GM21576 (cell line): ENCODE data around the gene HAL.
A peak's percentile ranks its signal among the peaks of the same experiment; 100 is the strongest.
"Not testable (repeated sequence)": the region's sequence is repeated elsewhere in the genome, so short reads cannot be mapped to it uniquely, and the experiment has no call there.

Experiments used
- ATAC-seq: cut with Tn5 transposase; IDR thresholded peaks from one replicate; pipeline ENCODE4 v1.9.1; 2021; ENCODE audit warnings: mild to moderate bottlenecking, moderate library complexity; ENCODE audit not compliant: unreplicated experiment

The HAL gene

DNA sequence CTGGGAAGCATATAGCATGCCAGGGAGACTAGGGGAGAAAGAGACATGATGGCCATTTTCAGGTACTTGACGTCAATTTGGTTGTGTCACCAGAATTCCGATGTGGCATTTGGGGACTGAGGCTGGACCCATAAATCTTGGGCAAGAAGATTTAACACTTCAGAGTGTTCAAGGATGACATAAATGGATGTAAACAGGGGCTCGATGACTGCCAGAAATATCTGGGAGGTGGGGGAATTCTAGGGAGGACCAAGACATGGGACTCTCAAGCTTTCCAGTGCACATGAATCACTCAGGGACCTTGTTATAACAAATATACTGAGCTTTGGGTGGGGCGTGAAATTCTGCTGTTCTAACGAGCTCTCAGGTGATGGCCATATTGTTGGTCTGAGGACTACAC, 17.8 kb downstream of the HAL start:
- ATAC-seq: no peak

DNA sequence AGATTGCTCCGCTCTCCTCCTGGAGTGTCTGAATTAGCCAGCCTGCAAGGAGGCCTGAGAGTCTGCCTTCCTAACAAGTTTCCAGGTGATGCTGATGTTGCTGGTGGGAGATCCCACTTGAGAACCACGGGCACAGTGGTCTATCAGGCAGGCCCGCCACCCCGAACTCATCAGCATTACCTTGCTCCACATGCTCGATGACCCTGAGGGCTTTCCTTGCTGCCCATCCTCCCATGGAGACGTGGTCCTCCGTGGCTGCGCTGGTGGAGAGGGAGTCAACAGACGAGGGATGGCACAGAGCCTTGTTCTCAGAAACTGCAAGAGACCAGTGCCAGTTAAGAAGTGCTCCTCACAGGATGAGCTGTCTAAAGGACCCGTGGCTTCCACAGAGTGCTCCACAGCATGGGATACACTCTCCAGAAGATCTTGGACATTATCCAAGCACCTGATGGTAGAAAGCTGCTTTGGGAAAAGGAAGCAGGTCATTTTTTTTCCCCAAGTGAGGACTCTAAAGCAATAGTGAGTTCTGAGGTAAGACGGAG, 18.3 kb downstream of the HAL start:
- no peak for ATAC-seq

DNA sequence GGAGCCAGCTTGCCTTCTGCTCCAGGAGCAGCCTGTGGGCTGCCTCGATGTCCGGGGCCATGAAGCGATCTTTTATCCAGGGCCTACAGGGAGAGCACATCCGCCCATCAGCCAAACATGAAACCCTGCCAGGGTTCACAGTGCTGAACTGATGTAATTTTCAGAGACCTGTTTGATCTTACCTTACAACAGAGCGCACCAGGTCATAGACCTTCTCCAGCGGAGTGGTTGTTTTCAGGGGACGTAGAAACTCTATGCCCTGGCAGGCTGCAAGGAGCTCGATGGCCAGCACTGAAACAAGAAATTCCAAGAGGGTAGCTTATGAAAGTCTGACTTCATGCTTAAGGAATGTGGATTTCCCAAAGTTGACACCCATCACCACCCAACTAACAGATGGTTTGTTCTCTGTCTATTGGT, 19.7 kb downstream of the HAL start:
- no peak for ATAC-seq

DNA sequence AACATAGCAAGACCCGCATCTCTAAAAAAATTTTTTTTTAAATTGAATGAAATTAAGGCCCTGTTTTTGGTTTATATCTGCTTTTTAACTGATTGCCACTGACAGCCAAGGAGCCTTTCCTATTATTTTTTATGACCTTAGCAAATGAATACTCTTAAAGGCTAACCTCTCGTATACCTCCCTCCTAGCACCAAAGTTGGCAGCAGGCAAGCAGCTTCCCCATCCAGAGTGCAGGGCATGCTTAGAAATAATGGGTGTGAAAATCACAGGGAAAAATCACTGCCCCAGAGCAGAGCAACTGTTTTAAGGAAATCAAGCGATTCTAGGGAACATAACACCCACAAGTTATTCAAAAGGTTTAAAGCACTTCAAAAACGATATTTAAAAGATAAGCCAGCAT, 20.7 kb downstream of the HAL start:
- ATAC-seq: no peak

DNA sequence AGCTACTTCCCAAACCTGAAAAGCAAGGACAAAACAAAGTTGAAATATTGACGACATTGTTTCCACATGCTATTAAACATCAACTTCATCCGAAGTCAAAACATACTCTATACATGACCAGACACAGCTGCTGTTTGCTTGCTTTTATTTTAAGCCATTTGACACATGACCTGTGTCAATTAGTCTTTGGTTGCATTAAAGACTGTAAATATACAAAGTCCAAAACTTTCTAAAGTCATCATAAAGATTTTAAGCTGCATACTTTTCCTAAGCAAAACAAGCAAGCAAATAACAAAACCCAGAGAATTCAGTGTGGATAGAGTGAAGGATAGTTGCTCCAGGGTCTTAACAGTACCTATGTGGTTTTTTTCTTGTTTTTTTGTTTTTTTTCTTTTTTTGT, 21.8 kb downstream of the HAL start:
- no peak for ATAC-seq

DNA sequence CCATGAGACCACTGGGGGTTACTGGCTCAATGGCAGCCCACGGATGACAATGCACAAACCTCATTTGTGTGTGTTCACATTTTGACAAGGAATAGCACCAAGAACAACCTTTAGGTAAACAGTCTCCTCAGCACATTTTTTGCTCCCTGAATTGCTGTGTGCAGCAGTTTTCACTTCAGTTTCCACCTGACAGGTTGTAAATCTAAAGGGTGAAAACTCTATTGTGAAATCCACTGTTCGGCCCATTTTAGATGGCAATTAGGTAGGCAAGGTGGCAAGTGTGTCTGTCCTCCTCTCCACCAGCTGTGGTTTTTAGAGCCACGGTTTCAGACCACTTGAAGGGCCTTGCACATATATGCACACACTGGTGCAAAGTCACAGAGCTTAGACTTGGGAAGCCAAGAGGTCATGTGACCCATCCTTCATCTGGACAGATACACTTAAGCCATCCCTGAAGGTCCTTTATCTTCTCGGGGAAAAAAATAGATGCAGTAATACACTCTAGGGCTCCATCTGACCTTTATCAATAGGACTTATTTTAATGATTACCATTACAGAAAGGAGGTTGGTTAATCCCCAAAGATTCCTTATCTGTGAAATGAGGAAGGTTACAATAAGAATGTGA, 23.2 kb downstream of the HAL start:
- no peak for ATAC-seq

DNA sequence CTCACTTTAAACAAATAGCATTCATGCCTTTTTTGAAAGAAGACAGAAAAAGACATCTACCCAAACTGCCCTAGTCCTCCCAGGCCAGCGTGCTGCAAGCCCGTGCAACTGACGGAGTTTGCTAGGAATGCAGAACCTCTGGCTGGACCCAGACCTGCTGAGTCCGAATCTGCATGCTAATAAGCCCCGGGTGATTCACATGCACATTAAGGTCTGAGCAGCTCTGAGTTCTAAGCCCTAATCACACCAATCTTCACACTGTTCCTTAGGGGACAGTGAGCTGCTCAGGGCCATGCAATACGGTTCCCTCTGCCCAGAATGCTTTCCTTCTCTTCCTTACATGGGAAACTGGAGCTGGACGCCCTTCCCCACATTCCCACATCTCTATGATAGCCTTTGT, 25.2 kb downstream of the HAL start:
- no peak for ATAC-seq

DNA sequence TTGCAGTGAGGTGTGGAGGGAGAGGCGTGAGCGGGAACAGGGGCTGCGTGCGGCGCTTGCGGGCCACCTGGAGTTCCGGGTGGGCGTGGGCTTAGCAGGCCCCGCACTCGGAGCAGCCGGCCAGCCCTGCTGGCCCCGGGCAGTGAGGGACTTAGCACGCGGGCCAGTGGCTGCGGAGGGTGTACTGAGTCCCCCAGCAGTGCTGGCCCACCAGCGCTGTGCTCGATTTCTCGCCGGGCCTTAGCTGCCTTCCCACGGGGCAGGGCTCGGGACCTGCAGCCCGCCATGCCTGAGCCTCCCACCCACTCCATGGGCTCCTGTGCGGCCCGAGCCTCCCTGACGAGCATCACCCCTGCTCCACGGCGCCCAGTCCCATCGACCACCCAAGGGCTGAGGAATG, 27.0 kb downstream of the HAL start:
- not testable (repeated sequence) for ATAC-seq

DNA sequence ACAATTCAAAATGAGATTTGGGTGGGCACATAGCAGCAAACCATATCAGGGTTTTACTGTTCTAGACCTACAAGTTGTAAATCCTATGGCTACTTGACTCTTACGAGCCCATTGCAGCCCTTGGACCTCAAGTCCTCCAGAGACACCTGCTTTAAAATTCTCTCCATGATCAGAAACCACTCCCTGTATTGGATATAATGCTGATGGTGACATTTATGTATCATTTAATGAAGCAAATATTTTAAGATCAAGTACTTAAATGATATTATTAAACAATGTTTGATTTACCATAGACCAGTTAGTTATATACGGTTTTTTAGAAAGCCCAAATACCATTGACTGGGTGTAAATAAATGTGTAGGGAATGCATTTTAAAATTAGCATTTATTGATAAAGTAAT, 28.8 kb downstream of the HAL start:
- no peak for ATAC-seq

DNA sequence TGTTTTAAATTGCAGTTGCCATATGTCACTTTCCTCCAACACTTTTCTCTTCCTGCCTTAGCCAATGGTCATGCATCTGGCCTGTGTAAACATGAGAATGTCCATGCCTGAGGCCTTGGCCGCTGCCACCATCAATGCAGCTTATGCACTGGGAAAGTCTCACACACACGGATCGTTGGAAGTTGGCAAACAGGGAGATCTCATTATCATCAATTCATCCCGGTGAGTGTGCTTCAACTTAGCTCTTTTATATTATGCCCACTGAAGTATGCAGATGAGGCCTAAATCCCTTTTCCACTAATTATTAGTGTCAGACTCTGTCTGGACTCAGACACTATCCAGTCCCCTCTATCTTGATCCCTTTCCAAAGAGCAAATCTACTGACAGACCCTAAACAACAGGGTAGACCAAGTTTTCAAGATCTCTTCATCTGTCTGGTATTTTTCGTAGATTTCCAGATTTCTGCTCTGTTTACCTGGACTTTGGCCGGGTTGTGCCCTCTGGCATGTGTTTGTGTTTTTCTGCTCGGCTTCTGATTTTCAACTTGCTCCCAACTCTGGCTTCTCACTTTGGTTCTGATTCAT, 29.8 kb downstream of the HAL start:
- ATAC-seq: no peak

DNA sequence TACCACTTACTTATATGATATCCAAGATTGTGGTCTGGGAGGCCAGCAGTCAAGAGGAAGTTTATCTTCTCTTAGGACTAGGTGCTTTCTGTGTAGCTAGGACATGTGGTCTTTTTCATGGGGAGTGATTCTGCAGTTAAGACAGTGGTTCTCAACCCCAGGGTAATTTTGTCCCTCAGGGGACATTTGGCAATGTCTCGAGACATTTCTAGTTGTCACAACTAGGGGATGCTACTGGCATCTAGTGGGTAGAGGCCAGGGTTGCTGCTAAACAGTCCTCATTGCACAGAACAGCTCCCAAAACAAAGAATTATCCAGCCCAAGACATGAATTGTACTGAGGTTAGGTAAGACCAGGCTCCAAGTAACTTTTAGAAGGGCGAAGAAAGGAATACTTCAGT, 33.0 kb downstream of the HAL start:
- ATAC-seq: no peak

DNA sequence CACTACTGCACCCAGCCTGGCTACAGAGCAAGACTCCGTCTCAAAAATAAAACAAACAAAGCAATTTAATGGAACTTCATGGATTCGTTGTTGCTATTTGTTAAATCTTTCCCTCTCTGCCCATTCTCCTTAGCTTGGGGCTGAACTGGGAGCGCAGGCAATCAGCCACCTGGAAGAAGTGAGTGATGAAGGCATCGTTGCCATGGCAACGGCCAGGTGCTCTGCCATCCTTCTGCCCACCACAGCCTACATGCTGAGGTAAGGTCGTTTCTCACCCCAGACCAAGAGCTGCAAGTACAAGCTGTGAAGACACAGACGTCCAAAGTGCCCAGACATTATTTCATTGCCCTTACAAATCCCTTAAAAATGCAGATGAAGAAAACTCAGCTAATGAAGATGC, 33.9 kb downstream of the HAL start:
- no peak for ATAC-seq

DNA sequence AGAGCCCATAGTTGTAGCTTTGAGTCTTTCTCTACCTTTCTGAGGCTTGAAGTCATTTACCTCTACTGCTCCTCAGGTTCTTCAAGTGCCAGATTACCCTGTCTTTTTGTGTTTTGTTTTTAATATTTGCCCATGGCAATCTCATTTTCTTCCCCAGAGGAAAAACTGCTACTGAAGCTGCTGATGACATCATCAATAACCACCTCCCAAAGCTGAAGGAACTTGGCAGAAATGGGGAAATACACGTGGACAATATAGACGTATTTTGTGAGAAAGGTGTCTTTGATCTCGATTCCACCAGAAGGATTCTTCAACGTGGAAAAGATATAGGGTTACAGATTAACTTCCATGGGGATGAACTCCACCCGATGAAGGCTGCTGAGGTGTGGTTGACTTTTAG, 35.9 kb downstream of the HAL start:
- ATAC-seq: no peak

DNA sequence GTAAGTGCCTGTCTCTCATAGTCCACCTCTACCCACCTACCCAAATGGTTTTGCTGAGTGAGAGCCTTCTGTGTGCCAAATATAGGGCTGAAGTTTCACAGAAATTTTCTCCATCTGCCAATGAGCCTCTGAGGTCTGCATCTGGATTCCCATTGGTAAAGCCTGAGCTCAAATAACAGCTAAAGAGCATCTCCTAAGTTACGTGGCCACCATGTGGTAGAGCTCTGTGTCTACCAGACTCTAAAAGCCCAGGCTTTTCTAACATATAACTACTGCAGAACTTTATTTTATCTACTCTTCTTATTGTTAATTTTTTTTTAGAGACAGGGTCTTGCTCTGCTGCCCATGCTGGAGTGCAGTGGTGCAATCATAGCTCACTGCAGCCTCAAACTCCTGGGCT, 37.0 kb downstream of the HAL start:
- no peak for ATAC-seq

DNA sequence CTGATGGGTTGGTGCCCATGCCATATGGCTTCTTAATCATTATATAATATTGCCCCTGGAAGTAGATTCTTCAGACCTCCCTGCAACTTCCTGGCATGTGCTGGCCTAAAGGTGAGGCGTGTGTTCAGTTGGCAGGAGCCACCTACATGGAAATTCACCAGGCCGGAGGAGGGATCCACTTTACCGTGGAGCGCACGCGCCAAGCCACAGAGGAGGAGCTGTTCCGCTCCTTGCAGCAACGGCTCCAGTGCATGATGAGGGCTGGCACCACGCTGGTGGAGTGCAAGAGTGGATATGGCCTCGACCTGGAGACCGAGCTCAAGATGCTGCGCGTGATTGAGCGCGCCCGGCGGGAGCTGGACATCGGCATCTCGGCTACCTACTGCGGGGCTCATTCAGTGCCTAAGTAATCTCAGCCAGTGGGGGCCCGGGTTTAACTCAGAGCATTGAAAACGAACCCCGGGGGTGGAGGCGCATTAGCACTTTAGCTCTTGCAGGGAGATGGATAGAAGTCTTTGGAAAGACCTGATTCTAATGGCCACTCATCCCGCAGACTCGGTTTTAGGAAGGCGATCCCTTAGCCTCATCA, 39.5 kb downstream of the HAL start:
- no peak for ATAC-seq

DNA sequence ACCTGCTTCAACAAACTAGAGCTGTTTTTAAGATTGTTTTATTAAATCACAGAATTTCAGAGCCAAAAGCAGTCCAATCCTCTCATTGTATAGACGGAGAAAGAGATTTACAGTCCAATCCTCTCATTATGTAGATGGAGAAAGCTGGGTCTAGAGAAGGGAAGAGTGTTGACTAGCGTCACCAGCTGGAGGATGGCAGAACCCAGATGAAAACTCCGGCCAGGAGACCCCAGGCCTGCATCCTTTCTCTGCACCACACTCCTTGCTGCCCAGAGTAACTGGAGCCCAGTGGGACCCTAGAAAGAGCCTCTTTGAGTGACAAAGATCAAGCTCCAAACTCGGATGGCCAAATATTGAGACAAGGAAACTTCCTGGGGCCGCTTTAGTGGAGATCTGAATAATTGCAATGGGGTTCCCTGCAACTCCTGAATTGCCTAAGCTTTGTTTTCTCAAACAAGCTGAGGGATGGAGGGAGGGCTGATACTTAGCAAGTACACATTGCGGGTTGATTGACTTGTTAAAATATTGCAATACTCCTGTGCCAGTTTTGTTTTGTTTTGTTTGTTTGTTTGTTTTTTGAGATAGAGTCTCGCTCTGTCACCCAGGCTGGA, 40.5 kb downstream of the HAL start:
- no peak for ATAC-seq

DNA sequence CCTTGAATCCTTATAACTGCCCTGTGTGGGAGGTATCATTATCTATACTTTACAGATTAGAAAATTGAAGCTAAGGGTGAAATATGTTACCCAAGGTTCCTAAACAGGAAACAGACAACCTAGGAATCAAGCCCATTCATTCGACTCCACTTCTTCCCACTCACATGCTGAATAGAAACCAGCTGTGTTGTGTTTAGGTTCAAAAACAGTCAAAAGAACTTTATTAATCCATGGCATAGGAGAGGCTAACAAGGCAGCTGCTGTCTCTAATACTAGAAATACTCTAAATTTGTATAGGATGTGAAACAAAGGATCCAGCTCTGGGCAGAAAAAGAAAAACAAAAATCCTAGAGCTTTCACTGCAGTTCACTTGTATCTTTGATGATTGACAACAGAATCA, 43.1 kb downstream of the HAL start:
- ATAC-seq: no peak

DNA sequence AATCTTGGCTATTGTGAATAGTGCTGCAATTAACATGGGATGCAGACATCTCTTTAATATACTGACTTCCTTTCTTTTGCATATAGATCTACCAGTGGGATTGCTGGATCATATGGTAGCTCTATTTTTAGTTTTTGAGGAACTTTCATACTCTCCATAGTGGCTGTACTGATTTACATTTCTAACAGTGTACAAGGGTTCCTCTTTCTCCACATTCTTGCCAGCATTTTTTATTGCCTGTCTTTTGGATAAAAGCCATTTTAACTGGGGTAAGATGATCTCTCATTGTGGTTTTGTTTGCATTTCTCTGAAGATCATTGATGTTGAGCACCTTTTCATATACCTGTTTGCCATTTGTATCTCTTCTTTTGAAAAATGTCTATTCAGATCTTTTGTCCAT, 44.6 kb downstream of the HAL start:
- no peak for ATAC-seq

DNA sequence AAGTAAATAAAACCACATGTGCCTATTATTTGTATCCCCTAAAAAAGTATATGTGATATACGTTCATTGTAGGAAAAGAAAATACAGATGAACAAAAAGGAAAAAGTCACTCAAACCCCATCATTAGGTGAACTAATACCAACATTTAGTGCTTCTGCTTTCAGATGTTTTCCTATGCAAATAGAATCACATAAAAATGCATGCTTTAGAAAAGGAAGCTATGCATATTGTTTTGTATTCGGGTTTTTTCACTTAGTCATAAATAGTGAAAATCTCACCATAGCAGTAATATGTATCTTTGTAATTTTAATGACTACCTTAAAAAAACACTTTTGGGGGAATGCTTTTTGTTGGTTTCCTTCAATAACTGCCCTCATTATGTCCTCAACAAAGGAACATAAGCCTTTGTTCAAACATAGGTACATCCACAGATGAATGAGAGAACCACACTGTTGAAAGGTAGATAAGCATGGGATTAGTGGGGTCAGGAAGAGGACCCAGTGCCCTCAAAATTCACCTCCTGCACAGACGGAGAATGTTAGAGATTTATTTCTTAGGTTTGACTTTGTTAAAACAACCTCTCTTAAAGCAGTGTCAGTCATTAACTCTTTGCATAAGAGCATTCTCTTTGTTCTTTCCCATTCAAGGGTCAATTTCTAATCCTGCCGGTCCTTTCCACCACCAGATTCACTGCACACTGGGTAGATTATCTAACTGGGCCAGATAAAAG, 46.5 kb downstream of the HAL start:
- no peak for ATAC-seq

DNA sequence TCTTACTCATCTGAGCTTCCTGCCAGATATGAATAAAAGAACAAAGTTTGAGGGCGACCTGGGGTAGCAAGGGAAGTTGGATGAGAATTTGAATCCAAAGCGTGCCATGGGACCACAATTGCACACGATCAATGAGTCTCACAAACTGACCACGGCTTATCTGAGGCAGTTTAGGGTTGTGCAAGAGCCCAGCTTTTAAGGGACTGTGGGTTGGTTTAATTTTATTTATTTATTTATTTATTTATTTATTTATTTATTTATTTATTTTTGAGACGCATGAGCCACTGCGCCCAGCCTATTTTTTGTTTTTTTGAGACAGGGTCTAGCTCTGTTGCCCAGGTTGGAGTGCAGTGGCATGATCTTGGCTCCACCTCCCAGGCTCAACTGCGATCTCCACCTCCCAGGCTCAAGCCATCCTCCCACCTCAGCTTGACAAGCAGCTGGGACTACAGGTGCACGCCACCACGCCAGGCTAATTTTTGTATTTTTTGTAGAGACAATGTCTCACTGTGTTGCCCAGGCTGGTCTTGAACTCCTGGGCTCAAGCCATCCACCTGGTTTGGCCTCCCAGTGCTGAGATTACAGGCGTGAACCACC, 51.9 kb downstream of the HAL start:
- no peak for ATAC-seq

DNA sequence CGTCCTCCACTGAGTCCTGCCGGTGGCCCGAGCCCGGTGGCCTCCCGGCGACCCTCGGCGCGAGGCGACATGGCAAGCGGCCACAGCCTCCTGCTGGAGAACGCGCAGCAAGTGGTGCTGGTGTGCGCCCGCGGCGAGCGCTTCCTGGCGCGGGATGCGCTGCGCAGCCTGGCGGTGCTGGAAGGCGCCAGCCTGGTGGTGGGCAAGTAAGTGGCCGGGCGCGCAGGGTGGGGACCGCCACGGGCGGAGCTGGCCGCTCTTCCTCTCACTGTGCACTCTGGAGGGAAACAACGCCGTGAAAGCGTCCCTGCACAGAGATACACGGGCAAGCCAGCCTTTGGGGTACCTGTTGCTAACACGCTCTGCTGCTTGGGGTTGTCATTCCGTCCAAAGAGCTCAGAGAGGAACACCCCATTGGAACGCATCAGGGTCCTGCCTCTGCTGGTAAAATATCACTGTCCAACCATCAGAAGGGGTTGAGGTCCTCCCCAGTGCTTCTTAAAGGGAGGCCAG, 52.8 kb downstream of the HAL start, which contains the start of gene AMDHD1:
Gene AMDHD1, plus strand, starts transcription at position 2 of the 513 bp plus-strand sequence. Its CDS starts 68 bp downstream, at position 70.
- peak; percentile 65 for ATAC-seq
